WTC11 (cell line): Measurements from ENCODE around the gene STK32A. TPM values are rescaled to one million over a fixed set of nuclear protein-coding genes. Genes with fewer than 3 reads are reported as not detected.

Experiments used
- ATAC-seq: fragments of 200-7000 bp; cut with Tn5 transposase; 2 replicates; pipeline ENCODE4 v1.10.0; 2021; ENCODE audit warnings: mild to moderate bottlenecking, moderate library complexity
- CTCF ChIA-PET: fragments of 300-600 bp; sonication (Branson Sonifier 250); formaldehyde crosslinking; loops from one replicate; lab custom pipeline; 2021; ENCODE audit warnings: antibody characterized with exemption; lab: Charles Lee
- POLR2A ChIA-PET: fragments of 350-600 bp; sonication (Branson Sonifier 250); formaldehyde crosslinking; loops from one replicate; lab custom pipeline; 2021; ENCODE audit warnings: antibody characterized with exemption; lab: Charles Lee
- DNase-seq: peaks from one replicate; pipeline ENCODE4 v3.0.0; 2021; ENCODE audit warnings: low spot score
- H3K27ac Mint-ChIP-seq: 2 replicates; pipeline ENCODE4 v1.8.0; 2021; ENCODE audit warnings: mixed read lengths
- H3K27me3 Mint-ChIP-seq: 2 replicates; pipeline ENCODE4 v1.8.0; 2021; ENCODE audit warnings: low read depth, mild to moderate bottlenecking, moderate library complexity, mixed read lengths
- H3K36me3 Mint-ChIP-seq: 2 replicates; pipeline ENCODE4 v1.8.0; 2021; ENCODE audit warnings: mixed read lengths
- H3K4me1 Mint-ChIP-seq: 2 replicates; pipeline ENCODE4 v1.8.0; 2022; ENCODE audit warnings: mixed read lengths
- H3K4me3 Mint-ChIP-seq: 2 replicates; pipeline ENCODE4 v1.8.0; 2021; ENCODE audit warnings: mild to moderate bottlenecking, moderate library complexity, mixed read lengths
- H3K9me3 Mint-ChIP-seq: 2 replicates; pipeline ENCODE4 v1.8.0; 2021; ENCODE audit warnings: mixed read lengths
- ATF1 ChIP-seq: sonication (generic); formaldehyde crosslinking; IDR thresholded peaks from 2 replicates; pipeline ENCODE4 v1.8.1; 2023; ENCODE audit warnings: mild to moderate bottlenecking, moderate library complexity, missing genetic modification reagents
- ATF3 ChIP-seq: sonication (generic); formaldehyde crosslinking; conservative IDR thresholded peaks from 2 replicates; pipeline ENCODE4 v1.8.1; 2022; ENCODE audit warnings: mild to moderate bottlenecking, missing genetic modification reagents
- ATF6 ChIP-seq: sonication (generic); formaldehyde crosslinking; IDR thresholded peaks from 2 replicates; pipeline ENCODE4 v1.8.1; 2023; ENCODE audit warnings: mild to moderate bottlenecking, missing genetic modification reagents
- CDX4 ChIP-seq: fragments of 250-450 bp; sonication (Bioruptor Pico); IDR thresholded peaks from 2 replicates; pipeline ENCODE4 v1.9.0; 2021; ENCODE audit warnings: moderate library complexity, mild to moderate bottlenecking, inconsistent platforms, borderline replicate concordance
- CREM ChIP-seq: sonication (generic); formaldehyde crosslinking; IDR thresholded peaks from 2 replicates; pipeline ENCODE4 v1.8.1; 2022; ENCODE audit warnings: mild to moderate bottlenecking, missing genetic modification reagents, moderate library complexity
- E2F4 ChIP-seq: sonication (generic); formaldehyde crosslinking; IDR thresholded peaks from 2 replicates; pipeline ENCODE4 v1.8.1; 2022; ENCODE audit warnings: low read depth, mild to moderate bottlenecking, moderate library complexity, missing genetic modification reagents, borderline replicate concordance
- ELF4 ChIP-seq: sonication (generic); formaldehyde crosslinking; IDR thresholded peaks from 2 replicates; pipeline ENCODE4 v1.8.1; 2022; ENCODE audit warnings: low read depth, mild to moderate bottlenecking, moderate library complexity, missing genetic modification reagents
- ESRRA ChIP-seq: sonication (generic); formaldehyde crosslinking; IDR thresholded peaks from 2 replicates; pipeline ENCODE4 v1.8.1; 2022; ENCODE audit warnings: mild to moderate bottlenecking, missing genetic modification reagents, borderline replicate concordance
- ETV6 ChIP-seq: sonication (generic); formaldehyde crosslinking; IDR thresholded peaks from 2 replicates; pipeline ENCODE4 v1.8.1; 2022; ENCODE audit warnings: mild to moderate bottlenecking, missing genetic modification reagents
- FOXJ3 ChIP-seq: sonication (generic); formaldehyde crosslinking; IDR thresholded peaks from 2 replicates; pipeline ENCODE4 v1.9.0; 2021; ENCODE audit warnings: missing genetic modification reagents, mild to moderate bottlenecking, borderline replicate concordance
- IRF1 ChIP-seq: sonication (generic); formaldehyde crosslinking; IDR thresholded peaks from 2 replicates; pipeline ENCODE4 v1.8.0; 2023; ENCODE audit warnings: missing genetic modification reagents
- JAZF1 ChIP-seq: fragments of 250-450 bp; sonication (Bioruptor Pico); IDR thresholded peaks from 2 replicates; pipeline ENCODE4 v1.9.0; 2021; ENCODE audit warnings: moderate library complexity, mild to moderate bottlenecking, inconsistent platforms
- MLX ChIP-seq: sonication (generic); formaldehyde crosslinking; IDR thresholded peaks from 2 replicates; pipeline ENCODE4 v1.8.1; 2023; ENCODE audit warnings: mild to moderate bottlenecking, missing genetic modification reagents, moderate library complexity
- MXD4 ChIP-seq: fragments of 250-450 bp; sonication (Bioruptor Pico); IDR thresholded peaks from 2 replicates; pipeline ENCODE4 v1.8.0; 2021; ENCODE audit warnings: mild to moderate bottlenecking, moderate library complexity, borderline replicate concordance
- MYBL2 ChIP-seq: sonication (generic); formaldehyde crosslinking; IDR thresholded peaks from 2 replicates; pipeline ENCODE4 v1.8.1; 2023; ENCODE audit warnings: mild to moderate bottlenecking, moderate library complexity, missing genetic modification reagents
- NFATC4 ChIP-seq: fragments of 250-450 bp; sonication (Bioruptor Pico); IDR thresholded peaks from 2 replicates; pipeline ENCODE4 v1.9.0; 2021; ENCODE audit warnings: mild to moderate bottlenecking
- NR3C1 ChIP-seq: sonication (generic); formaldehyde crosslinking; conservative IDR thresholded peaks from 2 replicates; pipeline ENCODE4 v1.8.1; 2023; ENCODE audit warnings: low read depth, mild to moderate bottlenecking, missing genetic modification reagents
- PRDM15 ChIP-seq: sonication (generic); formaldehyde crosslinking; IDR thresholded peaks from 2 replicates; pipeline ENCODE4 v1.8.0; 2022; ENCODE audit warnings: missing genetic modification reagents
- ZBTB21 ChIP-seq: sonication (generic); formaldehyde crosslinking; IDR thresholded peaks from 2 replicates; pipeline ENCODE4 v1.8.1; 2023; ENCODE audit warnings: mild to moderate bottlenecking, missing genetic modification reagents, borderline replicate concordance
- ZNF121 ChIP-seq: sonication (generic); formaldehyde crosslinking; IDR thresholded peaks from 2 replicates; pipeline ENCODE4 v1.8.0; 2023; ENCODE audit warnings: missing genetic modification reagents
- ZNF263 ChIP-seq: sonication (generic); formaldehyde crosslinking; IDR thresholded peaks from 2 replicates; pipeline ENCODE4 v1.8.1; 2022; ENCODE audit warnings: low read depth, mild to moderate bottlenecking, moderate library complexity, missing genetic modification reagents
- total RNA-seq: library from RNA; stranded (reverse); gene quantifications from 3 replicates; pipeline ENCODE4 v1.2.3, GENCODE V29; 2021

STK32A gene
- total RNA-seq, 1 experiment from 2014 or later, result 1.7 TPM

- no peak for TF ChIP-seq ATF6 (CRISPR knock-in tag)
Observed at GRCh38 chr5:147348046-147348445, 113.2 kb downstream of the STK32A start (continued).

- CTCF ChIA-PET, result no interaction called here
- Mint-ChIP-seq H3K27me3 (no peaks in the 10 kb centered on the region), H3K36me3 (no peaks in the 10 kb centered on the region), H3K9me3 (no peaks in the 10 kb centered on the region), H3K27ac (no peak overlapping the region), H3K4me1 (0 out of 2 replicates have a peak, but pooled peaks cover 3% of the 10 kb centered on the region), H3K4me3 (no peak overlapping the region)
- ATAC-seq (no peak), DNase-seq (no peak)
- TF ChIP-seq JAZF1 (no peak), MLX (CRISPR knock-in tag) (no peak), PRDM15 (CRISPR knock-in tag) (no peak), MXD4 (CRISPR knock-in tag) (no peak), CREM (no peak), ZNF263 (CRISPR knock-in tag) (no peak), ATF1 (no peak), ZNF121 (no peak), E2F4 (CRISPR knock-in tag) (no peak), ELF4 (CRISPR knock-in tag) (no peak), ESRRA (CRISPR knock-in tag) (no peak), CDX4 (CRISPR knock-in tag) (no peak), FOXJ3 (CRISPR knock-in tag) (no peak), ZBTB21 (CRISPR knock-in tag) (no peak), NFATC4 (CRISPR knock-in tag) (no peak), MYBL2 (CRISPR knock-in tag) (no peak), ETV6 (CRISPR knock-in tag) (no peak), ATF3 (CRISPR knock-in tag) (no peak), NR3C1 (CRISPR knock-in tag) (no peak), IRF1 (CRISPR knock-in tag) (no peak)
- POLR2A ChIA-PET, result no interaction called here
Observed at GRCh38 chr5:147348451-147348850, 113.6 kb downstream of the STK32A start.
